ENCODE results near the gene PIGQ.

DNA sequence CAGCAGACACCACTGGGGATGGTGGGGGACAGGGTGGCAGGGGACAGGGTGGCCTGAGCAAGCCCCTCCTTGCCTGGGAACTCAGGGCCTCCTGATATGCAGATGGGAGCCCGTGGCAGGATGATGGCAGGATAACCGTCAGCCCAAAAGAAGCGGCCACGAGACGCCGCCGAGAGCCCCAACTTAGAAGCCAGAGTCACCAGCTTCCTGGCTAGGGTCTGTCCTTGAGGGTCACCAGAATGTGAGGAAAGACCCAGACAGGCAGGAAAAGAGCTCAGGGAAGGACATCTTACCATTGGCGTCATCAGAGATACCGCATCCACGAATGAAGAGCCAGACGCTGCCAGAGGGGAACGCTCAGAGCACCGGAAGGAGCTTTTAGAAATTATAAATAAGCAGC lies 39.5 kb downstream of the PIGQ start:
- TF ChIP-seq, protein P1, sequence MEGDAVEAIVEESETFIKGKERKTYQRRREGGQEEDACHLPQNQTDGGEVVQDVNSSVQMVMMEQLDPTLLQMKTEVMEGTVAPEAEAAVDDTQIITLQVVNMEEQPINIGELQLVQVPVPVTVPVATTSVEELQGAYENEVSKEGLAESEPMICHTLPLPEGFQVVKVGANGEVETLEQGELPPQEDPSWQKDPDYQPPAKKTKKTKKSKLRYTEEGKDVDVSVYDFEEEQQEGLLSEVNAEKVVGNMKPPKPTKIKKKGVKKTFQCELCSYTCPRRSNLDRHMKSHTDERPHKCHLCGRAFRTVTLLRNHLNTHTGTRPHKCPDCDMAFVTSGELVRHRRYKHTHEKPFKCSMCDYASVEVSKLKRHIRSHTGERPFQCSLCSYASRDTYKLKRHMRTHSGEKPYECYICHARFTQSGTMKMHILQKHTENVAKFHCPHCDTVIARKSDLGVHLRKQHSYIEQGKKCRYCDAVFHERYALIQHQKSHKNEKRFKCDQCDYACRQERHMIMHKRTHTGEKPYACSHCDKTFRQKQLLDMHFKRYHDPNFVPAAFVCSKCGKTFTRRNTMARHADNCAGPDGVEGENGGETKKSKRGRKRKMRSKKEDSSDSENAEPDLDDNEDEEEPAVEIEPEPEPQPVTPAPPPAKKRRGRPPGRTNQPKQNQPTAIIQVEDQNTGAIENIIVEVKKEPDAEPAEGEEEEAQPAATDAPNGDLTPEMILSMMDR (IDR thresholded peaks at IDR 0.05): no peak
- TF ChIP-seq POLR2A (IDR thresholded peaks at IDR 0.05): no peak
